ENCODE data around the gene PAMR1.

Gene PAMR1

GRCh38 chr11:35478471-35479091 lies 46.8 kb downstream of the PAMR1 start:
- H3K9ac ChIP-seq (ENCODE audit: low read length), result no peak overlapping the region
- H3K27ac ChIP-seq (ENCODE audit: low read depth, low read length), result no peak overlapping the region
- peaks cover 17% of the 10 kb centered on the region for H3K4me1 ChIP-seq (ENCODE audit: control insufficient read depth, insufficient read depth, low read length)
- no peaks in the 10 kb centered on the region for H3K36me3 ChIP-seq (ENCODE audit: control insufficient read depth, insufficient read depth, low read length)
- H3K4me3 ChIP-seq (ENCODE audit: low read depth, low read length), result no peak overlapping the region
- H3K27me3 ChIP-seq (ENCODE audit: control insufficient read depth, insufficient read depth, low read length), result no peaks in the 10 kb centered on the region
- peaks cover 10% of the 10 kb centered on the region for H3K9me3 ChIP-seq (ENCODE audit: control insufficient read depth, insufficient read depth, low read depth, low read length)

- Histone ChIP-seq H3K9ac (ENCODE audit: low read length) (no peak overlapping the region), H3K27me3 (ENCODE audit: control insufficient read depth, insufficient read depth, low read length) (no peaks in the 10 kb centered on the region), H3K4me3 (ENCODE audit: low read depth, low read length) (peak overlapping the region; percentile 14; the same call in 1 of the 2 replicates), H3K4me1 (ENCODE audit: control insufficient read depth, insufficient read depth, low read length) (peaks cover 17% of the 10 kb centered on the region), H3K36me3 (ENCODE audit: control insufficient read depth, insufficient read depth, low read length) (no peaks in the 10 kb centered on the region), H3K9me3 (ENCODE audit: control insufficient read depth, insufficient read depth, low read depth, low read length) (peaks cover 5% of the 10 kb centered on the region), H3K27ac (ENCODE audit: low read depth, low read length) (no peak overlapping the region)
These were observed 47.5 kb downstream of the PAMR1 start for GRCh38 chr11:35477901-35478300.

- Histone ChIP-seq H3K4me3 (ENCODE audit: low read depth, low read length) (no peak overlapping the region), H3K4me1 (ENCODE audit: control insufficient read depth, insufficient read depth, low read length) (peaks cover 17% of the 10 kb centered on the region), H3K27ac (ENCODE audit: low read depth, low read length) (no peak overlapping the region), H3K9ac (ENCODE audit: low read length) (no peak overlapping the region), H3K36me3 (ENCODE audit: control insufficient read depth, insufficient read depth, low read length) (no peaks in the 10 kb centered on the region), H3K9me3 (ENCODE audit: control insufficient read depth, insufficient read depth, low read depth, low read length) (no peaks in the 10 kb centered on the region), H3K27me3 (ENCODE audit: control insufficient read depth, insufficient read depth, low read length) (no peaks in the 10 kb centered on the region)
These were observed 50.7 kb downstream of the PAMR1 start for GRCh38 chr11:35474688-35475087.

GRCh38 chr11:35473795-35474374 lies 51.5 kb downstream of the PAMR1 start:
- Histone ChIP-seq H3K9me3 (ENCODE audit: control insufficient read depth, insufficient read depth, low read depth, low read length) (no peaks in the 10 kb centered on the region), H3K4me1 (ENCODE audit: control insufficient read depth, insufficient read depth, low read length) (peaks cover 16% of the 10 kb centered on the region), H3K27me3 (ENCODE audit: control insufficient read depth, insufficient read depth, low read length) (no peaks in the 10 kb centered on the region), H3K4me3 (ENCODE audit: low read depth, low read length) (no peak overlapping the region), H3K9ac (ENCODE audit: low read length) (no peak overlapping the region), H3K27ac (ENCODE audit: low read depth, low read length) (no peak overlapping the region), H3K36me3 (ENCODE audit: control insufficient read depth, insufficient read depth, low read length) (no peaks in the 10 kb centered on the region)

DNA sequence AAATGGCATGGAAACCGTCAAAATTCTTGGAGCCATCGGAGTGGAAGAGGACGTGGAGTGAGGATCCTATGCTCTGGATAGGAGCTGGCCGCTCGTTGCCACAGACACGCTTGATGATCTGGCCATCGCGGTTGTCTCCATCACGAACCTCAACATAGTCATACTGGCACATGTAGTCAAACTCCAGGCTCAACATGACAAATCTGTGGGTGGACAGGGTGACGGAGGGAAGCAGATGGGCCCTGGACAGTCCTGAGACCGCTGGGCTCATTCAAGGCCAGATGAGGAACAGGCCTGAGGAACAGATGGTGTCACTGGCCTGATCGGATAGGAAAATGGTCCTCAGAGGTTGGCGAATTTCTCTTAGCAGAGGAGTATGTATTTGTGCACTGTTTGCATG lies 54.8 kb downstream of the PAMR1 start:
- H3K9ac ChIP-seq (ENCODE audit: low read length), result no peak overlapping the region
- H3K4me3 ChIP-seq (ENCODE audit: low read depth, low read length), result no peak overlapping the region
- no peak overlapping the region for H3K27ac ChIP-seq (ENCODE audit: low read depth, low read length)
- no peaks in the 10 kb centered on the region for H3K27me3 ChIP-seq (ENCODE audit: control insufficient read depth, insufficient read depth, low read length)
- H3K9me3 ChIP-seq (ENCODE audit: control insufficient read depth, insufficient read depth, low read depth, low read length), result no peaks in the 10 kb centered on the region
- no peaks in the 10 kb centered on the region for H3K4me1 ChIP-seq (ENCODE audit: control insufficient read depth, insufficient read depth, low read length)
- no peaks in the 10 kb centered on the region for H3K36me3 ChIP-seq (ENCODE audit: control insufficient read depth, insufficient read depth, low read length)

DNA sequence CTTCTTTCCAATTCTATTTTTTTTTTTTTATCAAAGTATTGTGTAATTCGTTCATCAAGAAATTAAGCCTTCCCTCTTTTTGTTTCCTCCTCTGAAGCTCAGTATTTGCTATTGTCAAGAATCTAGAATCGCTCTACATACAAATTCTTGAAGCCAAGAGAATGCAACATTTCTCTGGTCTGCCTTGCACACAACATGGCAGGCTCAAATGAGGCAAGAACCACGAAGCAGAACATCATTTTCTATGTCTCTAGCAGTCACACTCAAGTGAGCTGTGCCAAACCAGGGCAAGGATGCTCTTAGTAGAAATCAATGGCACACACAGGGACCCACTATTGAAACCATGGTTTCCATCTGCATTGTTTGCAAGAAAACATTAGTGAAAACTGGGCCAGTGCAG lies 59.4 kb downstream of the PAMR1 start:
- no peak overlapping the region for H3K4me3 ChIP-seq (ENCODE audit: low read depth, low read length)
- no peaks in the 10 kb centered on the region for H3K36me3 ChIP-seq (ENCODE audit: control insufficient read depth, insufficient read depth, low read length)
- no peaks in the 10 kb centered on the region for H3K9me3 ChIP-seq (ENCODE audit: control insufficient read depth, insufficient read depth, low read depth, low read length)
- no peak overlapping the region for H3K27ac ChIP-seq (ENCODE audit: low read depth, low read length)
- H3K4me1 ChIP-seq (ENCODE audit: control insufficient read depth, insufficient read depth, low read length), result 0 out of 2 replicates have a peak, but pooled peaks cover 6% of the 10 kb centered on the region
- no peak overlapping the region for H3K9ac ChIP-seq (ENCODE audit: low read length)
- no peaks in the 10 kb centered on the region for H3K27me3 ChIP-seq (ENCODE audit: control insufficient read depth, insufficient read depth, low read length)

DNA sequence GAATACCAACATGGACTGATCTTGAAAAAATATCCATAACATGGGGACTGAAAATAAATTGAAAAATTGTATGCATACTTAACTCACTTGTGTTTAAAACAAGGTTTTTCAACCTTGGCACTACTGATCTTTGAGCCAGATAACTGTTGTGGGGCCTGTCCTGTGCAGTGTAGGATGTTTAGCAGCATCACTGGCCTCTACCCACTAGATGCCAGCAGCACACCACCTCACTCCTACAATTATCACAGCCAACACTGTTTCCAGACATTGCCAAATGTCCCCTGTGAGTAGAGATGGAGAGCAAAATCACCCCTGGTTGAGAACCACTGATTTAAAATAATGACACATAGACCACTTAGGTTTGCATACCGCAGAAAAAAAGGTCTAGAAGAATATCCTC lies 61.1 kb downstream of the PAMR1 start:
- no peaks in the 10 kb centered on the region for H3K36me3 ChIP-seq (ENCODE audit: control insufficient read depth, insufficient read depth, low read length)
- 0 out of 2 replicates have a peak, but pooled peaks cover 6% of the 10 kb centered on the region for H3K4me1 ChIP-seq (ENCODE audit: control insufficient read depth, insufficient read depth, low read length)
- no peak overlapping the region for H3K4me3 ChIP-seq (ENCODE audit: low read depth, low read length)
- no peaks in the 10 kb centered on the region for H3K9me3 ChIP-seq (ENCODE audit: control insufficient read depth, insufficient read depth, low read depth, low read length)
- H3K27me3 ChIP-seq (ENCODE audit: control insufficient read depth, insufficient read depth, low read length), result no peaks in the 10 kb centered on the region
- no peak overlapping the region for H3K9ac ChIP-seq (ENCODE audit: low read length)
- no peak overlapping the region for H3K27ac ChIP-seq (ENCODE audit: low read depth, low read length)

GRCh38 chr11:35463331-35463751 lies 62.1 kb downstream of the PAMR1 start:
- Histone ChIP-seq H3K4me1 (ENCODE audit: control insufficient read depth, insufficient read depth, low read length) (0 out of 2 replicates have a peak, but pooled peaks cover 6% of the 10 kb centered on the region), H3K4me3 (ENCODE audit: low read depth, low read length) (no peak overlapping the region), H3K36me3 (ENCODE audit: control insufficient read depth, insufficient read depth, low read length) (no peaks in the 10 kb centered on the region), H3K27me3 (ENCODE audit: control insufficient read depth, insufficient read depth, low read length) (no peaks in the 10 kb centered on the region), H3K9ac (ENCODE audit: low read length) (no peak overlapping the region), H3K9me3 (ENCODE audit: control insufficient read depth, insufficient read depth, low read depth, low read length) (no peaks in the 10 kb centered on the region), H3K27ac (ENCODE audit: low read depth, low read length) (no peak overlapping the region)

DNA sequence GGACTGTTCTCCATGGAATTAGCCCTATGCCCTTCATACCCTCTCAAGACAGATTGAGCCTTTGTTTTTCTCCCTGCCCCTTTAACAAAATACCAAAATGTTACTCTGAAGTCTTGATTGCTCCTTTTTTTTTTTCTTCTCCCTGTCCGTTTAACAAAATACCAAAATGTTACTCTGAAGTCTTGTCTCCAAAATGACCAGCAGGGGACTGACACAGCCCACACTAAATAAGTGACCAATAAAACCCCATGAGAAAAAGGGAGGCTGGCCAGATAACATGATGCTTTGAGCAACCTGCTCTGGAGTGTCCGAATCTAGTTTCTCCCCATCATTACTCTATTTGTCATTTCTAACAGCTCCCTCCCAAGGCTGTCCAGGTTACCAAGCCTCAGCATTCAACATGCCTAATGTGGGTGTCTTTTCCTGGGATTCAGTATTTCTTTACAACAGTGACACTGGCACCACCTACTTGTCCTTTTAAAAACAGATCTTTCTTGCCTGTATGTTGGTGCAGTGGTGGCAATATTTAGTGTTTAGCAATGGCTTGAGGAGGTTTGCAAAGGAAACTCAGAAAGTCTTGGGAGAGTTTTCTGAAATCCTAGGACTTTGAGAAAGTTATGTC lies 63.4 kb downstream of the PAMR1 start:
- H3K27me3 ChIP-seq (ENCODE audit: control insufficient read depth, insufficient read depth, low read length), result no peaks in the 10 kb centered on the region; the same call in 1 of the 2 replicates
- no peak overlapping the region for H3K4me3 ChIP-seq (ENCODE audit: low read depth, low read length)
- no peak overlapping the region for H3K9ac ChIP-seq (ENCODE audit: low read length)
- no peaks in the 10 kb centered on the region for H3K36me3 ChIP-seq (ENCODE audit: control insufficient read depth, insufficient read depth, low read length)
- no peak overlapping the region for H3K27ac ChIP-seq (ENCODE audit: low read depth, low read length)
- H3K9me3 ChIP-seq (ENCODE audit: control insufficient read depth, insufficient read depth, low read depth, low read length), result no peaks in the 10 kb centered on the region
- 0 out of 2 replicates have a peak, but pooled peaks cover 6% of the 10 kb centered on the region for H3K4me1 ChIP-seq (ENCODE audit: control insufficient read depth, insufficient read depth, low read length)

- H3K36me3 ChIP-seq (ENCODE audit: control insufficient read depth, insufficient read depth, low read length), result no peaks in the 10 kb centered on the region
- H3K9ac ChIP-seq (ENCODE audit: low read length), result no peak overlapping the region
- H3K4me3 ChIP-seq (ENCODE audit: low read depth, low read length), result no peak overlapping the region
- no peak overlapping the region for H3K27ac ChIP-seq (ENCODE audit: low read depth, low read length)
- no peaks in the 10 kb centered on the region for H3K9me3 ChIP-seq (ENCODE audit: control insufficient read depth, insufficient read depth, low read depth, low read length)
- H3K4me1 ChIP-seq (ENCODE audit: control insufficient read depth, insufficient read depth, low read length), result 0 out of 2 replicates have a peak, but pooled peaks cover 6% of the 10 kb centered on the region
- no peaks in the 10 kb centered on the region; the same call in 1 of the 2 replicates for H3K27me3 ChIP-seq (ENCODE audit: control insufficient read depth, insufficient read depth, low read length)
These were observed 65.9 kb downstream of the PAMR1 start for GRCh38 chr11:35459489-35459888.

DNA sequence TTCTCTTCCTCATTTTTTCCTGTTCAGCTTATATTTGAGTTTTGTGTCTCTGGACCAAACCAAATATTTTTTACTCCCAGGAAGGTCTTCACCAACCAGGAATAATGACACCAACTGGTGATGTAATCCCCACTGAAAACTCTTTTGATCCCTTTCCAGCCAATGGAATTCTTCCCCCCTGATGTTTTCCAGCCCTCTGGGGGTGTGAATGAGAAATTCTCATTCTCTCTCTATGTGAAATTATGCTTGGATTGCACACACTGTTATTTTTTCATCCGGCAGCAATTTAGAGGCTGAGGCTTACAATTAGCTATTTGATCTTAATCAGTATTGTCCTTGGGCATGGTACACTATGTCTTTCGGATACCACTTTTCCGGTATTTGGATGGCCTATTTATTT lies 66.6 kb downstream of the PAMR1 start:
- H3K4me3 ChIP-seq (ENCODE audit: low read depth, low read length), result no peak overlapping the region
- 0 out of 2 replicates have a peak, but pooled peaks cover 6% of the 10 kb centered on the region for H3K4me1 ChIP-seq (ENCODE audit: control insufficient read depth, insufficient read depth, low read length)
- H3K27me3 ChIP-seq (ENCODE audit: control insufficient read depth, insufficient read depth, low read length), result no peaks in the 10 kb centered on the region; the same call in 1 of the 2 replicates
- no peaks in the 10 kb centered on the region for H3K9me3 ChIP-seq (ENCODE audit: control insufficient read depth, insufficient read depth, low read depth, low read length)
- no peak overlapping the region for H3K9ac ChIP-seq (ENCODE audit: low read length)
- H3K27ac ChIP-seq (ENCODE audit: low read depth, low read length), result no peak overlapping the region
- no peaks in the 10 kb centered on the region for H3K36me3 ChIP-seq (ENCODE audit: control insufficient read depth, insufficient read depth, low read length)

Measured in HUES6 (cell line).